Smooth muscle cell of trachea (primary cell): ENCODE data around the gene RNASEL. TPM values are rescaled to one million over a fixed set of nuclear protein-coding genes. Genes with fewer than 3 reads are reported as not detected.

Source experiments
- total RNA-seq: library from RNA; depleted of rRNA; stranded (reverse); fragments of >200 nt; gene quantifications from 2 replicates; pipeline ENCODE4 v1.2.1, GENCODE V29; 2014

Gene RNASEL
- total RNA-seq: 8.0 and 12.4 TPM in 2 replicates

GRCh38 chr1:182588500-182589396 is at the start of gene RNASEL:
Gene RNASEL (minus strand): TSS chr1:182589256. CDS start chr1:182586806, 2,450 bp downstream.

DNA sequence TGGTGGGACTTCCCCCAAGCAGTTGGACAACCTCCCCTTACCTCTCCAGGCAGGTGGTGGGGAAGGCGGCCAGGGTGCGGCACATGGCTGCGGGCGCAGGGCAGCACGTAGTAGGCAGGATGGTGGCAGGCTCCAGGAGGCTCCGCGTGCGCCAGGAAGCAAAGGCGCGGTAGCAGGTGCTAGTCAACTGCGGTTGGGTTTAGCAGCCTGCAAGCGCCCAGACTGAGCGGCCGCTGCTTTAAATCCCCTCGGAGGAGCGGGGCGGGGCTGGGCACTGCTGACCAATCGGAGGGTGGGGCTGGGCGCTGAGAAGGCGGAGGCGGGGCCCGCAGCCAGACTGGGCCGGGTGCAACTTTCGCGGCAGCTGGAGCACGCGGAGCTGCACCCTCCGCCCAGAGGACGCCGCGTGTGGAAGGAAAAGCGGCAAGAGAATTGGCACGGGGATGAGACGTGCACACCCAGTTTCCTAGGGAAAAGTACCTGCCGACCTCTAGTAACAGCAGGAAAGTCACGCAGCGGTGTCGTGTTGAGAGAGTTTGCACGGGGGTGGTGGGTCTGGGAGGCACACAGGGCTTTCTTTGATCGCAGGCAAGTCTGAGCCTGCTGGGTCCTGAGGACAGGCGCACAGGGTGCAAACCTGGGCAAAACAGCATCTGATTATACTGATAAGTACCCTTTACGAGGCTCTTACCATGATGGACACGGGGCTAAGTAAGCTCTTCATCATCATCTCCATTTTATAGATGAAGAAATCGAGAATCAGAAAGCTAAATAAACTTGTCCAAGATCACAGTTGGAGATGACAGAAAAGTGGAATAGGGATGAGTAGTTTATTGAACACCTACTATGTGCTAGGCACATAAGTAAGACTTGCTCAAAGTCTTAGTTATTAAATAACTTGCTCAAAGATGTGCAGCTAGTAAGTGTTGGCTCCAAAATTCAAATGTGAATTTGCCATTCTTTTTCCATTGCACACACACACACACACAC is 15.4 kb upstream of the RNASEL start, which contains the start of gene RGS16:
Gene RGS16, minus strand, starts transcription at position 215 of the 990 bp plus-strand sequence. Its CDS starts 130 bp downstream, at position 85.

Other genes with a start within 250 kb of the RNASEL start
- gene GLUL, start 197.5 kb downstream of the RNASEL start, total RNA-seq: 466 and 496 TPM in 2 replicates
- not detected in 2 replicates for gene TEDDM1, start 188.6 kb downstream of the RNASEL start, total RNA-seq
- not detected in 2 replicates for gene RGSL1, start 139.1 kb downstream of the RNASEL start, total RNA-seq
- gene RGS16, start 15.1 kb upstream of the RNASEL start, total RNA-seq: 0.29 and 0.66 TPM in 2 replicates
- gene RGS8, start 95.3 kb upstream of the RNASEL start, total RNA-seq: under 0.01 TPM in 1 of 2 replicates, not detected in the other
- 1.3 and 2.8 TPM in 2 replicates for gene NPL, start 200.5 kb upstream of the RNASEL start, total RNA-seq